H1 (cell line): ENCODE data around the gene ITGAE. TPM values are rescaled to one million over a fixed set of nuclear protein-coding genes. Genes with fewer than 3 reads are reported as not detected.

Experiments used
- CTCF ChIA-PET: fragments of 300-600 bp; sonication (Branson Sonifier 250); formaldehyde crosslinking; loops from one replicate; lab custom pipeline; 2021; ENCODE audit not compliant: partially characterized antibody; lab: Charles Lee
- POLR2A ChIA-PET: fragments of 300-600 bp; sonication (Branson Sonifier 250); formaldehyde crosslinking; loops from one replicate; lab custom pipeline; 2021; ENCODE audit warnings: inconsistent platforms; ENCODE audit not compliant: partially characterized antibody; lab: Charles Lee
- DNase-seq, 2 experiments: peaks; one replicate each; pipeline versions ENCODE4 v3.0.0 to v3.0.0-alpha.2; 2010 to 2022; ENCODE audit warnings: low spot score in 2 of 2, low read depth in 1 of 2, mixed read lengths in 1 of 2
- FAIRE-seq: peaks from 2 replicates; lab custom pipeline; 2011; peaks lifted over from hg19 to GRCh38; lab: Jason Lieb, UNC
- H2AFZ ChIP-seq: 2 replicates; pipeline ENCODE4 v1.8.1; 2012; ENCODE audit warnings: low read length, inconsistent platforms
- H2AK5ac ChIP-seq: 2 replicates; pipeline ENCODE4 v1.6.1; 2013; ENCODE audit warnings: low read depth, low read length
- H2BK120ac ChIP-seq: replicated peaks from 2 replicates; pipeline ENCODE3; 2013; ENCODE audit warnings: low read depth, low read length, inconsistent platforms
- H2BK12ac ChIP-seq: 2 replicates; pipeline ENCODE4 v1.6.1; 2013; ENCODE audit warnings: low read depth, low read length
- H2BK15ac ChIP-seq: 2 replicates; pipeline ENCODE4 v1.6.1; 2013; ENCODE audit warnings: low read length
- H2BK20ac ChIP-seq: 2 replicates; pipeline ENCODE4 v1.6.1; 2013; ENCODE audit warnings: low read length
- H2BK5ac ChIP-seq: 2 replicates; pipeline ENCODE4 v1.6.1; 2013; ENCODE audit warnings: low read depth, low read length
- H3K14ac ChIP-seq: 2 replicates; pipeline ENCODE4 v1.6.1; 2013; ENCODE audit warnings: inconsistent platforms; ENCODE audit not compliant: insufficient read length
- H3K18ac ChIP-seq: 2 replicates; pipeline ENCODE4 v1.6.1; 2013; ENCODE audit warnings: low read length; ENCODE audit errors: extremely low read depth
- H3K23ac ChIP-seq: 2 replicates; pipeline ENCODE4 v1.6.1; 2013; ENCODE audit warnings: inconsistent platforms; ENCODE audit not compliant: insufficient read length
- H3K23me2 ChIP-seq: 2 replicates; pipeline ENCODE4 v1.6.1; 2013; ENCODE audit warnings: low read depth, low read length
- H3K27ac ChIP-seq: 2 replicates; pipeline ENCODE4 v1.6.1; 2011; ENCODE audit warnings: low read depth, low read length, inconsistent platforms
- H3K27me3 ChIP-seq, 4 experiments: replicated peaks in 1 of 4; 1 replicate in 1 of 4; 2 replicates in 3 of 4; pipeline versions ENCODE4 v1.6.1 to v1.8.1; 2011 to 2013; ENCODE audit warnings: low read length in 3 of 4, mild to moderate bottlenecking in 3 of 4, inconsistent platforms in 2 of 4, mixed read lengths in 2 of 4, moderate library complexity in 1 of 4; ENCODE audit not compliant: control insufficient read depth in 3 of 4, insufficient read depth in 3 of 4; ENCODE audit errors: extremely low read depth in 1 of 4
- H3K36me3 ChIP-seq, 4 experiments: 2 replicates each; pipeline versions ENCODE4 v1.6.1 to v1.8.1; 2011 to 2013; ENCODE audit warnings: mild to moderate bottlenecking in 4 of 4, low read length in 3 of 4, moderate library complexity in 2 of 4, control low read depth in 1 of 4, inconsistent platforms in 1 of 4; ENCODE audit not compliant: insufficient read depth in 4 of 4, control insufficient read depth in 2 of 4
- H3K4ac ChIP-seq: replicated peaks from 2 replicates; pipeline ENCODE3; 2013; ENCODE audit warnings: low read length, low read depth, mixed read lengths, inconsistent platforms; ENCODE audit not compliant: insufficient read length
- H3K4me1 ChIP-seq, 4 experiments: replicated peaks in 1 of 4; 1 replicate in 1 of 4; 2 replicates in 3 of 4; pipeline versions ENCODE4 v1.6.1 to v1.8.1; 2011 to 2013; ENCODE audit warnings: low read length in 3 of 4, inconsistent platforms in 2 of 4, mixed read lengths in 1 of 4; ENCODE audit not compliant: insufficient read depth in 4 of 4, control insufficient read depth in 3 of 4
- H3K4me2 ChIP-seq, 2 experiments: 2 replicates each; pipeline versions ENCODE4 v1.6.1 to v1.8.1; 2011 to 2013; ENCODE audit warnings: low read depth in 2 of 2, low read length in 2 of 2, control low read depth in 1 of 2, inconsistent platforms in 1 of 2, mild to moderate bottlenecking in 1 of 2; ENCODE audit not compliant: insufficient read depth in 1 of 2
- H3K4me3 ChIP-seq, 4 experiments: fragments of 200-600, 300-600 bp in 1 of 4; sonication (generic), shearing (Covaris generic), sonication (Bioruptor Twin) in 1 of 4; 2 replicates each; pipeline versions ENCODE4 v1.5.1 to v1.8.1; 2011 to 2016; ENCODE audit warnings: low read length in 4 of 4, low read depth in 3 of 4, control low read depth in 2 of 4, inconsistent platforms in 2 of 4, mild to moderate bottlenecking in 2 of 4, mixed read lengths in 1 of 4, moderate library complexity in 1 of 4; ENCODE audit not compliant: insufficient read depth in 2 of 4; ENCODE audit errors: extremely low read depth in 1 of 4
- H3K56ac ChIP-seq: replicated peaks from 2 replicates; pipeline ENCODE3; 2013; ENCODE audit warnings: low read depth, mild to moderate bottlenecking, mixed read lengths, low read length, inconsistent platforms; ENCODE audit not compliant: insufficient read length
- H3K79me1 ChIP-seq: 2 replicates; pipeline ENCODE4 v1.6.1; 2013; ENCODE audit warnings: low read depth, low read length, control low read depth
- H3K79me2 ChIP-seq, 2 experiments: 2 replicates each; pipeline versions ENCODE4 v1.6.1 to v1.8.1; 2012 to 2013; ENCODE audit warnings: low read length in 2 of 2, mild to moderate bottlenecking in 2 of 2, inconsistent platforms in 1 of 2; ENCODE audit not compliant: insufficient read depth in 2 of 2, control insufficient read depth in 1 of 2
- H3K9ac ChIP-seq, 4 experiments: replicated peaks in 1 of 4; 1 replicate in 1 of 4; 2 replicates in 3 of 4; pipeline versions ENCODE4 v1.6.1 to v1.8.1; 2011 to 2013; ENCODE audit warnings: low read depth in 3 of 4, low read length in 3 of 4, control low read depth in 2 of 4, mild to moderate bottlenecking in 2 of 4, moderate library complexity in 2 of 4, inconsistent platforms in 1 of 4; ENCODE audit errors: extremely low read depth in 1 of 4
- H3K9me3 ChIP-seq, 2 experiments: 2 replicates each; pipeline versions ENCODE4 v1.6.1 to v1.8.1; 2012 to 2013; ENCODE audit warnings: mild to moderate bottlenecking in 2 of 2, moderate library complexity in 2 of 2, control low read depth in 1 of 2, inconsistent platforms in 1 of 2, low read depth in 1 of 2, low read length in 1 of 2, mixed read lengths in 1 of 2; ENCODE audit not compliant: insufficient read depth in 2 of 2
- H4K20me1 ChIP-seq, 2 experiments: replicated peaks in 1 of 2; 2 replicates each; pipeline versions ENCODE3 to v1.8.1; 2011 to 2013; ENCODE audit warnings: inconsistent platforms in 2 of 2, low read length in 2 of 2, mild to moderate bottlenecking in 1 of 2; ENCODE audit not compliant: insufficient read depth in 2 of 2, control insufficient read depth in 1 of 2
- H4K5ac ChIP-seq: 2 replicates; pipeline ENCODE4 v1.6.1; 2013; ENCODE audit warnings: low read length, low read depth, mixed read lengths, inconsistent platforms; ENCODE audit not compliant: insufficient read length
- H4K8ac ChIP-seq: 2 replicates; pipeline ENCODE4 v1.8.0; 2013; ENCODE audit warnings: mild to moderate bottlenecking, moderate library complexity, low read length, inconsistent platforms; ENCODE audit not compliant: insufficient read depth; ENCODE audit errors: extremely low read depth
- H4K91ac ChIP-seq: replicated peaks from 2 replicates; pipeline ENCODE3; 2013; ENCODE audit warnings: low read length, mixed read lengths, inconsistent platforms; ENCODE audit not compliant: insufficient read length
- BACH1 ChIP-seq: IDR thresholded peaks from 2 replicates; pipeline ENCODE4 v1.6.1; 2012; ENCODE audit warnings: low read length, improper control_type of control experiment
- BCL11A ChIP-seq, 2 experiments: IDR thresholded peaks; one replicate each; pipeline ENCODE4 v1.6.1; 2011; ENCODE audit warnings: low read depth in 2 of 2, low read length in 2 of 2, mild to moderate bottlenecking in 2 of 2
- CEBPB ChIP-seq: IDR thresholded peaks from 2 replicates; pipeline ENCODE4 v1.6.1; 2012; ENCODE audit warnings: low read depth, low read length
- EGR1 ChIP-seq: IDR thresholded peaks from 2 replicates; pipeline ENCODE4 v1.6.1; 2011; ENCODE audit warnings: low read depth, low read length, borderline replicate concordance
- MAX ChIP-seq: IDR thresholded peaks from 2 replicates; pipeline ENCODE4 v1.6.1; 2012; ENCODE audit warnings: inconsistent platforms
- NANOG ChIP-seq: IDR thresholded peaks from 2 replicates; pipeline ENCODE4 v1.6.1; 2011; ENCODE audit warnings: low read length, low read depth, mild to moderate bottlenecking, inconsistent platforms; ENCODE audit not compliant: insufficient read depth, poor library complexity, severe bottlenecking
- RFX5 ChIP-seq: IDR thresholded peaks from 2 replicates; pipeline ENCODE4 v1.6.1; 2011; ENCODE audit warnings: low read depth, low read length, improper control_type of control experiment, borderline replicate concordance
- SIN3A ChIP-seq, 2 experiments: IDR thresholded peaks in 1 of 2; conservative IDR thresholded peaks in 1 of 2; 2 replicates each; pipeline ENCODE4 v1.6.1; 2011 to 2012; ENCODE audit warnings: low read length in 2 of 2, improper control_type of control experiment in 1 of 2, low read depth in 1 of 2, mild to moderate bottlenecking in 1 of 2
- SIRT6 ChIP-seq: IDR thresholded peaks from one replicate; pipeline ENCODE4 v1.7.1; 2012; ENCODE audit warnings: low read length, inconsistent platforms
- SP4 ChIP-seq: IDR thresholded peaks from 2 replicates; pipeline ENCODE4 v1.6.1; 2012; ENCODE audit warnings: low read length, inconsistent platforms
- WGBS, 2 experiments: shearing (Covaris generic) in 1 of 2; methylation state at CpG; one replicate each; pipeline versions ENCODE4 v1.1.6 to v1.1.7; 2013 to 2015; ENCODE audit warnings: low lambda C conversion rate in 2 of 2, mixed read lengths in 2 of 2, inconsistent platforms in 1 of 2, low coverage in 1 of 2, missing lambda C conversion rate in 1 of 2; ENCODE audit not compliant: insufficient replicate concordance in 2 of 2, insufficient coverage in 1 of 2, insufficient read length in 1 of 2; ENCODE audit errors: extremely low coverage in 1 of 2, missing lambda C conversion rate in 1 of 2; 5-methylcytosine and 5-hydroxymethylcytosine counted together
- polyA plus RNA-seq, 7 experiments: library from polyadenylated mRNA; depleted of rRNA in 3 of 7; stranded (reverse) in 5 of 7; unstranded in 2 of 7; fragments of >200 nt in 5 of 7; fragments of 200-250 nt in 2 of 7; gene quantifications; 1 replicate in 5 of 7; 2 replicates in 1 of 7; 4 replicates in 1 of 7; pipeline versions ENCODE4 v1.2.1 to v1.2.3, GENCODE V29; 2011 to 2013; ENCODE audit warnings: missing spikeins in 2 of 7, mixed read lengths in 2 of 7
- total RNA-seq: library from RNA; stranded (reverse); fragmentation: NEBNext Ultra II Directional; extraction: Animal tissue kit (Norgen Biotek cat#: 25700); gene quantifications from 2 replicates; pipeline ENCODE4 v1.2.1, GENCODE V29; 2021

Gene ITGAE
- total and polyA plus RNA-seq, 2 of the 8 experiments (the other 6 are each of a cell fraction or from before 2014, with no cell fraction given): 23.2 to 43.1 TPM

GRCh38 chr17:3681565-3681964 lies 119.4 kb downstream of the ITGAE start:
- 86% methylated on average over 20 of the region's 20 CpGs; no CpG with 5 or more reads in 1 of the 2 experiments for WGBS, 2 experiments
- TF ChIP-seq BCL11A (IDR thresholded peaks at IDR 0.05; ENCODE audit: low read depth in 2 of 2, low read length in 2 of 2) (no peak), NANOG (no peak), SIRT6 (no peak), BACH1 (no peak), CEBPB (no peak), MAX (no peak), EGR1 (no peak), SIN3A (conservative IDR thresholded peaks at IDR 0.05 in 1 of 2, IDR thresholded peaks at IDR 0.05 in 1 of 2; ENCODE audit: low read depth in 1 of 2, low read length in 2 of 2) (no peak), RFX5 (no peak), SP4 (no peak)

More at GRCh38 chr17:3681565-3681964, 119.4 kb downstream of the ITGAE start:
- H4K91ac ChIP-seq: no peak overlapping the region
- no peak overlapping the region for H3K18ac ChIP-seq
- H4K20me1 ChIP-seq: peaks cover 0 to 4% of the 10 kb centered on the region in 2 experiments
- H3K9ac ChIP-seq: no peak overlapping the region
- no peaks in the 10 kb centered on the region for H3K79me1 ChIP-seq
- no peak overlapping the region for H4K8ac ChIP-seq
- no peak overlapping the region for H3K4me2 ChIP-seq
- H3K4ac ChIP-seq: no peak overlapping the region
- no peak overlapping the region for H3K4me3 ChIP-seq
- H3K23me2 ChIP-seq: no peaks in the 10 kb centered on the region
- no peak overlapping the region for H2BK15ac ChIP-seq
- H3K79me2 ChIP-seq: no peaks in the 10 kb centered on the region
- H2BK5ac ChIP-seq: no peak overlapping the region
- H3K4me1 ChIP-seq: peaks cover 0 to 3% (median under 1%) of the 10 kb centered on the region in 4 experiments; a peak in 3 of 7 replicates
- H3K9me3 ChIP-seq: no peaks in the 10 kb centered on the region
- no peak overlapping the region for H2BK12ac ChIP-seq
- DNase-seq: no peak
- H3K27ac ChIP-seq: no peak overlapping the region
- H2BK20ac ChIP-seq: no peak overlapping the region
- H4K5ac ChIP-seq: no peak overlapping the region
- no peak overlapping the region for H3K56ac ChIP-seq
- H3K23ac ChIP-seq: no peak overlapping the region
- H3K27me3 ChIP-seq: no peaks in the 10 kb centered on the region
- H2AK5ac ChIP-seq: no peak overlapping the region
- no peak overlapping the region for H2AFZ ChIP-seq
- FAIRE-seq: no peak
- CTCF ChIA-PET: interaction anchor here (0.5 to 2.6 kb wide), 7 partner anchors 10 to 1129 kb away, joined by 3 to 34 read pairs (median 5); partner anchors contain the start of gene NCBP3
- no peak overlapping the region for H2BK120ac ChIP-seq
- POLR2A ChIA-PET: no interaction called here
- H3K14ac ChIP-seq: no peak overlapping the region
- no peaks in the 10 kb centered on the region for H3K36me3 ChIP-seq
